GM19238 (cell line): Measurements from ENCODE around the gene OST4.

Experiments
- DNase-seq: peaks from one replicate; pipeline ENCODE4 v3.0.0; 2011; ENCODE audit warnings: low spot score; ENCODE audit not compliant: insufficient read length

OST4 gene

DNA sequence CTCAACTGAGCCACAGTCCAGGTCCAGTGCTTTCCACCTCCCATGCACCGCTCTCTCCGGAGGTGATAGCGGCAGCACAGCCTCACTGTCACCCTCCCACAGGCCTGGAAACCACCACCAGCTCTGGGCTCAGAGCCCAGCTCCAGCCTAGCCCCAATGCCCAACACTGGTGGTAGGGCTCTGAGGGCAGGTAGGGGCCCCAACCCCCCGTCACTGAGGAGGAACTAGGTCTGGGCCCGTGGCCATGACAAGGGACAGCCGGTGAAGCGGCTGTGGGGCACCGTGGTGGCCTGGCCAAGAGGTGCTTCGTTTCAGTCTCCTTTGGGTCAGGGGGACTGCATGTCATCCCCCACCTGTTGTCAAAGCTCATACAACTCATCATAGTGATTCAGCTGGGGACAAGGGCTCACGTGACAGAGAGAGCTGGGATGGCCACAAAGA is 44.2 kb downstream of the OST4 start:
- no peak for DNase-seq

GRCh38 chr2:27025861-27026851 is 45.3 kb downstream of the OST4 start:
- DNase-seq: no peak

- no peak for DNase-seq
Observed at GRCh38 chr2:27025281-27025800, 46.1 kb downstream of the OST4 start.

- no peak for DNase-seq
Observed at GRCh38 chr2:27024812-27025211, 46.6 kb downstream of the OST4 start.

GRCh38 chr2:27024188-27024587 is 47.3 kb downstream of the OST4 start:
- no peak for DNase-seq

DNA sequence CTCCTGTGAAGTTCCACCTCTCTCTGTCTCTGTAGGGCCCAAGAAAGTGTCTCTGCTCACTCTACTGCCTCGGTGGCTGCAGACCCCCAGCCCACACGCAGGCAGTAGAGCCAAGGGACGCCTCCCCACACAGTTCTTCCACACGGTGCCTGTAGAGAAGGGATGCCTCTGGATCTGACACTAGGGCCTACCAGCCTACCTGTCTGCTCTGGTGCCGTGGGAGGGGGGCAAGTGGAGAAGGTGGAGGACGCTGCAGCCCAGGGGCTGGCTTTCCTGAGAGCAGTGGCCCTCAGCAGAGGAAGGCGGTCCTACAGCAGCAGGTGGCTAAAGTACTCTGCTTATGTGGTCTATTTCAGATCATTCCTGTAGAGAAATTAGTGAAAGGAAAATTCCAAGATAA is 47.7 kb downstream of the OST4 start:
- no peak for DNase-seq

DNA sequence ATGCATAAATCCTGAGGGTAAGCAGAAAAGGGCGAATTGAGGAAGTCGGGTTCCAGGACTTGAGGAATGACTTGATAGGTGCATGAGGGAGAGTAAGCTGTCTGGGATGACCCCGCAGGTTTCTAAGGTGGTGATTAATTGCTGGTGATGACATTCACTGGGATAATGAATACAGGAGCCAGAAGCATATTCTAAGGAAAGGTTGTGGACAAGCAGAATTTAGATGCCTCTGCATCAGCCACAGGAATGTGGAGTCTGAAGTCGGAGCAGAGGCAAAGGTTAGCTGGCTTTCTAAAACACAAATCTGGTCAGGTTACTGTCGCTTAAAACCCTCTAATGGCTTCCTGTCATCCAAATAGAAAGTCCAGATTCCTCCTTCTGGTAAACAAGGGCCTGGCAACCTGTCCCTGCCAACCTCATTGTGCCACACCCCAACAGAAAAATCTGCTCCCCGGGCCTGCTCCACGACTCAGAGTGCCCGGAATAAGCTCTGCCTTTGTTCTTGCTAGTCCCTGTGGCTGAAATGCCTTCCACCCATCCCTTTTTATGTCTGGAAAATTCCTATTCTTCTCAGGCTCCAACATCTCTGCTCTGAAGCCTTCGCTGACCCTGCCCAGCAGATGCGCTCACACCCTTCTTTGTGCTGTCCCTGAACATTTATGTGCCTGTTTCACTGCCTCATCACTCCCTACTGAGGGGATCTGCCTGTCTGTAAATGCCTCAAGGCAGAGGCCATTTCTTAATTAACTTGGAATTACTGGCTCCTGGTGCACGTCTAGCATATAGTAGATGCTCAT is 50.0 kb downstream of the OST4 start:
- DNase-seq: no peak
